CD14-positive monocyte (primary cell): ENCODE measurements around the gene TIAM1. TPM values are rescaled to one million over a fixed set of nuclear protein-coding genes. Genes with fewer than 3 reads are reported as not detected.

ENCODE experiments used
- DNase-seq, 3 donors: peaks; one replicate each; pipeline ENCODE4 v3.0.0-alpha.2; 2011 to 2022
- H2AFZ ChIP-seq: 2 replicates; pipeline ENCODE4 v1.6.0; 2012; ENCODE audit warnings: mild to moderate bottlenecking, low read depth, low read length, inconsistent platforms; ENCODE audit not compliant: insufficient read depth, poor library complexity, severe bottlenecking
- H3K27ac ChIP-seq, 2 donors: 1 replicate in 1 of 2; 2 replicates in 1 of 2; pipeline ENCODE4 v1.5.1; 2012 to 2013; ENCODE audit warnings: low read length in 2 of 2, control low read depth in 1 of 2, inconsistent platforms in 1 of 2, low read depth in 1 of 2, mild to moderate bottlenecking in 1 of 2
- H3K27me3 ChIP-seq, 2 donors: one replicate each; pipeline versions ENCODE4 v1.6.0 to v1.6.1; 2011 to 2013; ENCODE audit warnings: low read length in 2 of 2; ENCODE audit not compliant: control insufficient read depth in 2 of 2, insufficient read depth in 2 of 2
- H3K36me3 ChIP-seq, 2 donors: replicated peaks in 1 of 2; 1 replicate in 1 of 2; 2 replicates in 1 of 2; pipeline versions ENCODE4 v1.5.1 to v1.6.1; 2012 to 2013; ENCODE audit warnings: low read length in 2 of 2, control low read depth in 1 of 2, inconsistent platforms in 1 of 2, mild to moderate bottlenecking in 1 of 2; ENCODE audit not compliant: insufficient read depth in 2 of 2, control insufficient read depth in 1 of 2
- H3K4me1 ChIP-seq, 2 donors: 1 replicate in 1 of 2; 2 replicates in 1 of 2; pipeline versions ENCODE4 v1.5.1 to v1.6.1; 2012 to 2013; ENCODE audit warnings: low read length in 2 of 2, control low read depth in 1 of 2, inconsistent platforms in 1 of 2, mild to moderate bottlenecking in 1 of 2, moderate library complexity in 1 of 2; ENCODE audit not compliant: insufficient read depth in 2 of 2, control insufficient read depth in 1 of 2
- H3K4me2 ChIP-seq: replicated peaks from 2 replicates; pipeline ENCODE3; 2012; ENCODE audit warnings: low read length, moderate library complexity, mild to moderate bottlenecking; ENCODE audit not compliant: poor library complexity, severe bottlenecking; ENCODE audit errors: extremely low read depth
- H3K4me3 ChIP-seq, 3 experiments: fragments of 200-600 bp in 1 of 3; sonication (generic) in 1 of 3; replicated peaks in 1 of 3; 1 replicate in 2 of 3; 2 replicates in 1 of 3; pipeline ENCODE4 v1.5.1; 2011 to 2013; ENCODE audit warnings: low read length in 3 of 3, mild to moderate bottlenecking in 3 of 3, control low read depth in 2 of 3, low read depth in 2 of 3, inconsistent platforms in 1 of 3, moderate library complexity in 1 of 3
- H3K79me2 ChIP-seq: 2 replicates; pipeline ENCODE4 v1.6.0; 2012; ENCODE audit warnings: mild to moderate bottlenecking, control low read depth, inconsistent platforms, low read length, moderate library complexity; ENCODE audit not compliant: insufficient read depth
- H3K9ac ChIP-seq: 2 replicates; pipeline ENCODE4 v1.6.0; 2017; ENCODE audit warnings: low read length, mild to moderate bottlenecking; ENCODE audit not compliant: insufficient read depth, poor library complexity, severe bottlenecking
- H3K9me3 ChIP-seq, 2 donors: replicated peaks in 1 of 2; 1 replicate in 1 of 2; 2 replicates in 1 of 2; pipeline versions ENCODE4 v1.5.1 to v1.6.1; 2012 to 2013; ENCODE audit warnings: low read length in 2 of 2, control low read depth in 1 of 2; ENCODE audit not compliant: control insufficient read depth in 1 of 2, insufficient read depth in 1 of 2
- H4K20me1 ChIP-seq: 2 replicates; pipeline ENCODE4 v1.6.0; 2012; ENCODE audit warnings: mild to moderate bottlenecking, low read length, control low read depth, moderate library complexity; ENCODE audit not compliant: insufficient read depth
- H3K27ac Mint-ChIP-seq, 7 donors: one replicate each; pipeline ENCODE4 v1.8.0; 2020; ENCODE audit warnings: mild to moderate bottlenecking in 7 of 7, mixed read lengths in 7 of 7, moderate library complexity in 6 of 7, inconsistent platforms in 2 of 7
- H3K27me3 Mint-ChIP-seq, 3 donors: one replicate each; pipeline ENCODE4 v1.8.0; 2021 to 2022; ENCODE audit warnings: low read depth in 3 of 3, mild to moderate bottlenecking in 3 of 3, mixed read lengths in 3 of 3, moderate library complexity in 3 of 3, inconsistent platforms in 1 of 3
- H3K36me3 Mint-ChIP-seq, 2 donors: one replicate each; pipeline ENCODE4 v1.8.0; 2020; ENCODE audit warnings: mixed read lengths in 2 of 2, inconsistent platforms in 1 of 2, mild to moderate bottlenecking in 1 of 2
- H3K4me1 Mint-ChIP-seq: one replicate; pipeline ENCODE4 v1.8.0; 2020; ENCODE audit warnings: mild to moderate bottlenecking, mixed read lengths
- H3K4me3 Mint-ChIP-seq, 2 donors: one replicate each; pipeline ENCODE4 v1.8.0; 2020; ENCODE audit warnings: mild to moderate bottlenecking in 2 of 2, mixed read lengths in 2 of 2, moderate library complexity in 1 of 2
- H3K9me3 Mint-ChIP-seq, 7 donors: one replicate each; pipeline ENCODE4 v1.8.0; 2020 to 2022; ENCODE audit warnings: mixed read lengths in 7 of 7, mild to moderate bottlenecking in 6 of 7, moderate library complexity in 6 of 7, inconsistent platforms in 2 of 7
- WGBS: methylation state at CpG from one replicate; pipeline ENCODE4 v1.1.5; 2013; ENCODE audit warnings: missing lambda C conversion rate; ENCODE audit not compliant: insufficient coverage; 5-methylcytosine and 5-hydroxymethylcytosine counted together
- intact Hi-C, 2 donors: fragments of 100-400 bp; cut with micrococcal nuclease; formaldehyde crosslinking; loops; one replicate each; pipeline versions ENCODE4 v1.15.0 to v1.15.1; 2023
- polyA plus RNA-seq, 3 donors: library from polyadenylated mRNA; depleted of rRNA in 1 of 3; unstranded in 2 of 3; stranded (reverse) in 1 of 3; fragments of 300-500 nt in 2 of 3; fragments of >200 nt in 1 of 3; fragmentation: Illumina TruSeq in 2 of 3; gene quantifications; 1 replicate in 2 of 3; 2 replicates in 1 of 3; pipeline ENCODE4 v1.2.3, GENCODE V29; 2012 to 2021
- TF ChIP-seq, protein P1 (sequence below): fragments of 200-600 bp; IDR thresholded peaks from one replicate; pipeline ENCODE4 v1.8.0; 2022; ENCODE audit warnings: antibody characterized with exemption, mild to moderate bottlenecking

TIAM1 gene
- polyA plus RNA-seq, 3 donors = 17.7 to 55.0 (median 45.3) TPM

DNA sequence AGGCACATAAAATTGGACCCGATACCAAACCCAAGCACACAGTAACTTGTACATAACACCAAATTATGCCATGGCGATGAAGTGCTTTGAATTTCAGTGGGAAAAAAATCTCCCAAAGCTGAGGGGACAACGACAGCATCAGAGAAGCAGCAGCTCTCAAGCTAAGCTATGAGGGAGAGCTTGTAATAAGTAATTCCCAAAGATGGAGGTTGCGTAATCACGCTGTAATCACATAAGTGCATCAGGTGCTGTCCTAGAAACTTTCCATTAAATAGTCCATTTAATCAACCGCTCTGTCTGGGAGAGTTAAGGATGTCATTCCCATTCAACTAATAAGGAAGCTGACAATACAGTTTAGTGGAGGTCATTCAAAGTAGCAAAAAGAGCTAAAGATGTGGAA lies 268.2 kb downstream of the TIAM1 start:
- Histone ChIP-seq H3K4me2 (no peak overlapping the region), H2AFZ (no peak overlapping the region), H3K4me1 (no peaks in the 10 kb centered on the region), H3K4me3 (no peak overlapping the region), H3K27me3 (no peaks in the 10 kb centered on the region), H3K9me3 (no peaks in the 10 kb centered on the region), H3K9ac (no peak overlapping the region), H4K20me1 (no peaks in the 10 kb centered on the region), H3K27ac (no peak overlapping the region), H3K79me2 (no peaks in the 10 kb centered on the region), H3K36me3 (no peaks in the 10 kb centered on the region)
- DNase-seq = no peak
- no CpG with 5 or more reads among the region's 6 CpGs for WGBS
- H3K27me3 Mint-ChIP-seq = peaks cover 0 to 10% (median 2%) of the 10 kb centered on the region in 3 donors
- intact Hi-C loops = no loop called here
- TF ChIP-seq, protein P1, sequence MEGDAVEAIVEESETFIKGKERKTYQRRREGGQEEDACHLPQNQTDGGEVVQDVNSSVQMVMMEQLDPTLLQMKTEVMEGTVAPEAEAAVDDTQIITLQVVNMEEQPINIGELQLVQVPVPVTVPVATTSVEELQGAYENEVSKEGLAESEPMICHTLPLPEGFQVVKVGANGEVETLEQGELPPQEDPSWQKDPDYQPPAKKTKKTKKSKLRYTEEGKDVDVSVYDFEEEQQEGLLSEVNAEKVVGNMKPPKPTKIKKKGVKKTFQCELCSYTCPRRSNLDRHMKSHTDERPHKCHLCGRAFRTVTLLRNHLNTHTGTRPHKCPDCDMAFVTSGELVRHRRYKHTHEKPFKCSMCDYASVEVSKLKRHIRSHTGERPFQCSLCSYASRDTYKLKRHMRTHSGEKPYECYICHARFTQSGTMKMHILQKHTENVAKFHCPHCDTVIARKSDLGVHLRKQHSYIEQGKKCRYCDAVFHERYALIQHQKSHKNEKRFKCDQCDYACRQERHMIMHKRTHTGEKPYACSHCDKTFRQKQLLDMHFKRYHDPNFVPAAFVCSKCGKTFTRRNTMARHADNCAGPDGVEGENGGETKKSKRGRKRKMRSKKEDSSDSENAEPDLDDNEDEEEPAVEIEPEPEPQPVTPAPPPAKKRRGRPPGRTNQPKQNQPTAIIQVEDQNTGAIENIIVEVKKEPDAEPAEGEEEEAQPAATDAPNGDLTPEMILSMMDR = no peak
- no peaks in the 10 kb centered on the region for H3K36me3 Mint-ChIP-seq
- H3K4me1 Mint-ChIP-seq = no peaks in the 10 kb centered on the region
- H3K4me3 Mint-ChIP-seq = no peak overlapping the region
- H3K9me3 Mint-ChIP-seq = peaks cover 0 to 3% (median 0%) of the 10 kb centered on the region in 7 donors
- no peak overlapping the region for H3K27ac Mint-ChIP-seq

DNA sequence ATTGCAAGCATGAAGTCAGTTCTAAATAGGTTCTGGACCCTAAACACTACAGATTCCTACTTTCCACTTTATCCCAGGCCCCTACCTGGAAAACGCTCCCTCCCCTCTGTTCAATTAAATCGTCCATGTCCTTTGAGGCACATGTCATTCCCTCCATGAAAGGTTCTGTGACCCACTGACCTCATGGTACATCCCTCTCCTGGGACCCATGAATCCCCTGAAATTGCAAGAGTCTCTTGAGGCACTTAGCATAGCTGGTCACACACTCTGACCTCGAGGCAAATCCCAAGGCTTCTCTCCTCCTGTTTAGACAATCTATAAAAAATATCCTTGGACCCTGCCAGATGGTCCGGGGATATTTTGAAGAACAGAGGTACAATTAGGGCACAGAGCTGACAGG lies 271.5 kb downstream of the TIAM1 start:
- Mint-ChIP-seq H3K9me3 (peaks cover 0 to 1% (median 0%) of the 10 kb centered on the region in 7 donors), H3K36me3 (no peaks in the 10 kb centered on the region), H3K4me1 (no peaks in the 10 kb centered on the region), H3K4me3 (no peak overlapping the region), H3K27ac (no peak overlapping the region), H3K27me3 (peaks cover 0 to 8% (median 5%) of the 10 kb centered on the region in 3 donors)
- Histone ChIP-seq H3K9ac (no peak overlapping the region), H4K20me1 (no peaks in the 10 kb centered on the region), H3K27me3 (no peaks in the 10 kb centered on the region), H3K36me3 (no peaks in the 10 kb centered on the region), H3K4me3 (no peak overlapping the region), H3K9me3 (no peaks in the 10 kb centered on the region), H3K4me2 (no peak overlapping the region), H3K27ac (no peak overlapping the region), H3K4me1 (no peaks in the 10 kb centered on the region), H3K79me2 (no peaks in the 10 kb centered on the region), H2AFZ (no peak overlapping the region)
- no peak for DNase-seq
- TF ChIP-seq, protein P1 = no peak
- 83% methylated on average over 3 of the region's 4 CpGs for WGBS
- intact Hi-C loops = no loop called here
